MM.1S (cell line): ENCODE data around the gene FBXO3.

ENCODE experiments used
- DNase-seq: peaks from one replicate; pipeline ENCODE4 v3.0.0-alpha.2; 2015
- H2AFZ ChIP-seq: fragments of 300-600 bp; sonication (generic); 2 replicates; pipeline ENCODE4 v1.6.0; 2016; ENCODE audit warnings: antibody characterized with exemption, low read length
- H3F3A ChIP-seq: fragments of 300-600 bp; sonication (generic); 2 replicates; pipeline ENCODE4 v1.6.1; 2016; ENCODE audit warnings: mild to moderate bottlenecking, antibody characterized with exemption, low read length, moderate library complexity, mixed read lengths; ENCODE audit not compliant: insufficient read depth
- H3K27ac ChIP-seq: fragments of 300-600 bp; sonication (generic); 2 replicates; pipeline ENCODE4 v1.5.1; 2016; ENCODE audit warnings: mild to moderate bottlenecking, low read length
- H3K27me3 ChIP-seq: fragments of 300-600 bp; sonication (generic); replicated peaks from 2 replicates; pipeline ENCODE4 v1.6.0; 2016; ENCODE audit warnings: low read length; ENCODE audit not compliant: insufficient read depth
- H3K36me3 ChIP-seq: fragments of 300-600 bp; sonication (generic); replicated peaks from 2 replicates; pipeline ENCODE4 v1.6.1; 2016; ENCODE audit warnings: mild to moderate bottlenecking, low read length, mixed read lengths; ENCODE audit not compliant: insufficient read depth
- H3K4me1 ChIP-seq: fragments of 300-600 bp; sonication (generic); 2 replicates; pipeline ENCODE4 v1.6.1; 2016; ENCODE audit warnings: low read length, mixed read lengths
- H3K4me2 ChIP-seq: fragments of 300-600 bp; sonication (generic); 2 replicates; pipeline ENCODE4 v1.6.0; 2016; ENCODE audit warnings: low read depth, low read length
- H3K4me3 ChIP-seq: fragments of 300-600 bp; sonication (generic); 2 replicates; pipeline ENCODE4 v1.5.1; 2016; ENCODE audit warnings: low read length, mixed read lengths
- H3K79me2 ChIP-seq: fragments of 300-600 bp; sonication (generic); 2 replicates; pipeline ENCODE4 v1.6.1; 2016; ENCODE audit warnings: mixed run types, low read length, mixed read lengths
- H3K9ac ChIP-seq: fragments of 300-600 bp; sonication (generic); 2 replicates; pipeline ENCODE4 v1.6.1; 2016; ENCODE audit warnings: low read length, mixed read lengths
- H3K9me2 ChIP-seq: fragments of 300-600 bp; sonication (generic); replicated peaks from 2 replicates; pipeline ENCODE4 v1.6.1; 2016; ENCODE audit warnings: mild to moderate bottlenecking, low read length, mixed read lengths; ENCODE audit not compliant: insufficient read depth
- H3K9me3 ChIP-seq: fragments of 300-600 bp; sonication (generic); replicated peaks from 2 replicates; pipeline ENCODE4 v1.6.1; 2016; ENCODE audit warnings: mild to moderate bottlenecking, low read length, mixed read lengths; ENCODE audit not compliant: insufficient read depth
- H4K20me1 ChIP-seq: fragments of 300-600 bp; sonication (generic); 2 replicates; pipeline ENCODE4 v1.6.1; 2016; ENCODE audit warnings: mild to moderate bottlenecking, low read length, moderate library complexity, mixed read lengths; ENCODE audit not compliant: insufficient read depth
- EZH2 ChIP-seq: fragments of 300-600 bp; sonication (generic); optimal IDR thresholded peaks from 2 replicates; pipeline ENCODE3; 2017; ENCODE audit warnings: low read depth, mild to moderate bottlenecking, antibody characterized with exemption, low read length, mixed read lengths
- EZH2phosphoT487 ChIP-seq: fragments of 300-600 bp; sonication (generic); IDR thresholded peaks from 2 replicates; pipeline ENCODE4 v1.6.1; 2018; ENCODE audit warnings: antibody characterized with exemption, low read length
- TF ChIP-seq, protein P1 (sequence below): fragments of 300-600 bp; sonication (generic); IDR thresholded peaks from 2 replicates; pipeline ENCODE4 v1.5.1; 2016; ENCODE audit warnings: antibody characterized with exemption, low read length, mixed read lengths

FBXO3 gene

DNA sequence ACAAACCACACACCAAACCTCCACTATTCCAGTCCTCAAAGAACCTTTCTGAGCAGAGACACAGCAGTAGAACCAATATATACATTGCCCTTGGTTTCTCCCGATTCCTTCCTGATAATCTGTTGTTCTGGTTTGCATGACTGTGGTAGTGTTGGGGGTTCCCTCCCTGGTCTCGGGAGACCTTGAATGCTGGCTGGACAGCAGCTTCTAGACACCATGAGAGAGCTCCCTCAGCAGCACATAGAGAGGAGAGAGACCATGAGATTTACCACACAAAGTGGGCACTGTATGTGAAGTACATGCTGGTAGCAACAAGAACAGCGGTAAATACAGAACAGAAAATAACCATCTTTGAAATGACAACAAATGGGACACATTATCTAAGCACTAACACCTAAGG lies 76.3 kb downstream of the FBXO3 start:
- no peak overlapping the region for H3K9ac ChIP-seq
- no peaks in the 10 kb centered on the region for H3K9me2 ChIP-seq
- H4K20me1 ChIP-seq, result no peaks in the 10 kb centered on the region
- peaks cover 21% of the 10 kb centered on the region for H3F3A ChIP-seq
- H3K4me2 ChIP-seq, result no peak overlapping the region
- H3K9me3 ChIP-seq, result no peaks in the 10 kb centered on the region
- DNase-seq, result no peak
- no peak overlapping the region for H2AFZ ChIP-seq
- H3K36me3 ChIP-seq, result no peaks in the 10 kb centered on the region
- peaks cover 21% of the 10 kb centered on the region for H3K4me1 ChIP-seq
- no peaks in the 10 kb centered on the region for H3K79me2 ChIP-seq
- no peak for TF ChIP-seq EZH2
- TF ChIP-seq, protein P1, sequence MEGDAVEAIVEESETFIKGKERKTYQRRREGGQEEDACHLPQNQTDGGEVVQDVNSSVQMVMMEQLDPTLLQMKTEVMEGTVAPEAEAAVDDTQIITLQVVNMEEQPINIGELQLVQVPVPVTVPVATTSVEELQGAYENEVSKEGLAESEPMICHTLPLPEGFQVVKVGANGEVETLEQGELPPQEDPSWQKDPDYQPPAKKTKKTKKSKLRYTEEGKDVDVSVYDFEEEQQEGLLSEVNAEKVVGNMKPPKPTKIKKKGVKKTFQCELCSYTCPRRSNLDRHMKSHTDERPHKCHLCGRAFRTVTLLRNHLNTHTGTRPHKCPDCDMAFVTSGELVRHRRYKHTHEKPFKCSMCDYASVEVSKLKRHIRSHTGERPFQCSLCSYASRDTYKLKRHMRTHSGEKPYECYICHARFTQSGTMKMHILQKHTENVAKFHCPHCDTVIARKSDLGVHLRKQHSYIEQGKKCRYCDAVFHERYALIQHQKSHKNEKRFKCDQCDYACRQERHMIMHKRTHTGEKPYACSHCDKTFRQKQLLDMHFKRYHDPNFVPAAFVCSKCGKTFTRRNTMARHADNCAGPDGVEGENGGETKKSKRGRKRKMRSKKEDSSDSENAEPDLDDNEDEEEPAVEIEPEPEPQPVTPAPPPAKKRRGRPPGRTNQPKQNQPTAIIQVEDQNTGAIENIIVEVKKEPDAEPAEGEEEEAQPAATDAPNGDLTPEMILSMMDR, result no peak
- no peak for TF ChIP-seq EZH2phosphoT487
- H3K27ac ChIP-seq, result no peak overlapping the region
- H3K27me3 ChIP-seq, result no peaks in the 10 kb centered on the region
- H3K4me3 ChIP-seq, result no peak overlapping the region

DNA sequence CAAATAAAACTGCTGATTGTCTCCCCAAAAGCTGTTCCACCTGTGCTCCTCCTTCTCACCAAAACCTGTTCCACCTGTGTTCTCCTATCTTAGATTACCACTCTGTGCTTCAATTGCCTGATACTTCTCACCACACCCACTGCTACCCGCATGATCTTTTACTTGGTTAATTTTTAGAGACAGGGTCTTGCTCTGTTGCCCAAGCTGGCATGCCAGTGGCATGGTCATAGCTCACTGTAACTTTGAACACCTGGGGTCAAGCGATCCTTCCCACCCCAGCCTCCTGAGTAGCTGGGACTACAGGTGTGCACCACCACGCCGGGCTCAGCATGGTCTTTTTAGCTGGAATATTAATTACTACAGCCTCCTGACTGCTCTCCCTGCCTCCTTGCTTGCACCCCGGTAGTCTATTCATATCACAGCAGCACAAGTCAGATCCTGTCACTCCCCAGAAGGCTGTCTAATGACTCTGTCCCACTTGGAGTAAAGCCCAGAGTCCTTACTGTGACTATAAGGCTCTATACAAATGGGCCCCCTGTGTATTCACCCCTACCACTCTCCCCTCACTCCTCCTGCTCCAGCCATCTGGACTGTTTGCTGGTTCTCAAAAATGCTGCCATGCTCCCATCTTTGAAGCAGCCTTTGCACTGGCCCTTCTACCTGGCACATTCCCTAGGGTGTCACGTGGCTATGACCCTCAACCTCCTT lies 77.2 kb downstream of the FBXO3 start:
- Histone ChIP-seq H3K27ac (no peak overlapping the region), H3K36me3 (no peaks in the 10 kb centered on the region), H3F3A (peaks cover 12% of the 10 kb centered on the region), H3K9me3 (no peaks in the 10 kb centered on the region), H3K4me1 (peaks cover 16% of the 10 kb centered on the region), H3K4me3 (no peak overlapping the region), H3K9me2 (no peaks in the 10 kb centered on the region), H2AFZ (no peak overlapping the region), H3K27me3 (no peaks in the 10 kb centered on the region), H4K20me1 (no peaks in the 10 kb centered on the region), H3K4me2 (no peak overlapping the region), H3K9ac (no peak overlapping the region), H3K79me2 (no peaks in the 10 kb centered on the region)
- no peak for DNase-seq
- TF ChIP-seq, protein P1, result no peak
- TF ChIP-seq EZH2phosphoT487 (no peak), EZH2 (no peak)

DNA sequence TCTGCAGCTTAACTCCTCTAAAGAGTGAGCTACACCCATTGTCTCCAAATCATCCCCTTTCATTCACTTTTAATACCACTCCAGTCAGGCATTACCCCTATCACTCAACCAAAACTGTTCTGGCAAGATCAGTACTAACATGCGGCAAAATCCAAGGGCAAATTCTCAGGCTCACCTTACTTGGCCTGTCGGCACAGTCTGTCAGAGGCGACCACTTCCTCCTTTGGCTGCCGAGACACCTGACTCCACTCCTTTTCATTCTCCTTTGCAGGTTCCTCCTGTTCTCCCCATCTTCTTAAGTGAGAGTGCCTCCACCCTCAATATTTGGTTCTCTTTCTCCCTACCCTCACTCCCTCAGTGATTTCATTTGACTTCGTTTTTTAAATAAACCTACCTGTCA lies 77.9 kb downstream of the FBXO3 start:
- TF ChIP-seq, protein P1, result no peak
- TF ChIP-seq EZH2phosphoT487 (no peak), EZH2 (no peak)
- no peak overlapping the region for H3K27ac ChIP-seq
- no peak overlapping the region for H3K9ac ChIP-seq
- H3K4me1 ChIP-seq, result peaks cover 9% of the 10 kb centered on the region
- no peaks in the 10 kb centered on the region for H4K20me1 ChIP-seq
- no peaks in the 10 kb centered on the region for H3K79me2 ChIP-seq
- no peak overlapping the region for H2AFZ ChIP-seq
- no peaks in the 10 kb centered on the region for H3K9me3 ChIP-seq
- H3F3A ChIP-seq, result peaks cover 6% of the 10 kb centered on the region
- DNase-seq, result no peak
- no peak overlapping the region for H3K4me3 ChIP-seq
- H3K4me2 ChIP-seq, result no peak overlapping the region
- H3K9me2 ChIP-seq, result no peaks in the 10 kb centered on the region
- no peaks in the 10 kb centered on the region for H3K36me3 ChIP-seq
- no peaks in the 10 kb centered on the region for H3K27me3 ChIP-seq
